GM06990 (cell line): ENCODE measurements around the gene RPL21.

Source experiments
- DNase-seq: peaks from one replicate; pipeline ENCODE4 v3.0.0-alpha.2; 2011; ENCODE audit not compliant: insufficient read length; ENCODE audit errors: extremely low read depth
- H3K27me3 ChIP-seq: replicated peaks from 2 replicates; pipeline ENCODE4 v1.6.0; 2011; ENCODE audit warnings: low read length; ENCODE audit not compliant: control insufficient read depth, insufficient read depth
- H3K36me3 ChIP-seq: 2 replicates; pipeline ENCODE4 v1.5.1; 2011; ENCODE audit warnings: low read length; ENCODE audit not compliant: control insufficient read depth, insufficient read depth
- H3K4me3 ChIP-seq: replicated peaks from 2 replicates; pipeline ENCODE4 v1.5.1; 2011; ENCODE audit warnings: low read depth, mild to moderate bottlenecking, control low read depth, low read length
- TF ChIP-seq, protein P1 (sequence below): IDR thresholded peaks from 2 replicates; pipeline ENCODE4 v1.5.1; 2011; ENCODE audit warnings: low read length, control low read depth, mild to moderate bottlenecking, inconsistent platforms; ENCODE audit not compliant: insufficient read depth, poor library complexity, severe bottlenecking

The RPL21 gene

DNA sequence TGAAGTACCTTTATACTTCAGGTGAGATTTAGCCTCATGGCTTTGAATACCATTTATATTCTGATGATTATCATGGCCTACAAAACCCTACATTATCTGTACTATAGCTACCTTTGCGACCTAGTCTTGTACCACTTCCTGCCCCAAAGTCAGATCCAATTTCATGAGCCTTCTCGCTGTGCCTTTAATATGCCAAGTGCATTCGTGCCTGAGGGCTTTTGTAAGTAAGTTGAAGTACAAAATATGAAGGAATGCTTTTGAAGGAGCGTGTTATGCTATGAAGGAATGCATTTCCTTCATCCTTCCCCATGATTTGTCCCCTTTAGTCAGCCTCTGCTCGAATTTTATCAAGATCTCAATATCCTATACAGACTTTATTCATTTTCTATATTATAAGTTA, 10.0 kb downstream of the RPL21 start:
- TF ChIP-seq, protein P1, sequence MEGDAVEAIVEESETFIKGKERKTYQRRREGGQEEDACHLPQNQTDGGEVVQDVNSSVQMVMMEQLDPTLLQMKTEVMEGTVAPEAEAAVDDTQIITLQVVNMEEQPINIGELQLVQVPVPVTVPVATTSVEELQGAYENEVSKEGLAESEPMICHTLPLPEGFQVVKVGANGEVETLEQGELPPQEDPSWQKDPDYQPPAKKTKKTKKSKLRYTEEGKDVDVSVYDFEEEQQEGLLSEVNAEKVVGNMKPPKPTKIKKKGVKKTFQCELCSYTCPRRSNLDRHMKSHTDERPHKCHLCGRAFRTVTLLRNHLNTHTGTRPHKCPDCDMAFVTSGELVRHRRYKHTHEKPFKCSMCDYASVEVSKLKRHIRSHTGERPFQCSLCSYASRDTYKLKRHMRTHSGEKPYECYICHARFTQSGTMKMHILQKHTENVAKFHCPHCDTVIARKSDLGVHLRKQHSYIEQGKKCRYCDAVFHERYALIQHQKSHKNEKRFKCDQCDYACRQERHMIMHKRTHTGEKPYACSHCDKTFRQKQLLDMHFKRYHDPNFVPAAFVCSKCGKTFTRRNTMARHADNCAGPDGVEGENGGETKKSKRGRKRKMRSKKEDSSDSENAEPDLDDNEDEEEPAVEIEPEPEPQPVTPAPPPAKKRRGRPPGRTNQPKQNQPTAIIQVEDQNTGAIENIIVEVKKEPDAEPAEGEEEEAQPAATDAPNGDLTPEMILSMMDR = no peak
- no peak overlapping the region for H3K4me3 ChIP-seq
- no peaks in the 10 kb centered on the region for H3K27me3 ChIP-seq
- H3K36me3 ChIP-seq = peaks cover 8% of the 10 kb centered on the region
- DNase-seq = no peak

DNA sequence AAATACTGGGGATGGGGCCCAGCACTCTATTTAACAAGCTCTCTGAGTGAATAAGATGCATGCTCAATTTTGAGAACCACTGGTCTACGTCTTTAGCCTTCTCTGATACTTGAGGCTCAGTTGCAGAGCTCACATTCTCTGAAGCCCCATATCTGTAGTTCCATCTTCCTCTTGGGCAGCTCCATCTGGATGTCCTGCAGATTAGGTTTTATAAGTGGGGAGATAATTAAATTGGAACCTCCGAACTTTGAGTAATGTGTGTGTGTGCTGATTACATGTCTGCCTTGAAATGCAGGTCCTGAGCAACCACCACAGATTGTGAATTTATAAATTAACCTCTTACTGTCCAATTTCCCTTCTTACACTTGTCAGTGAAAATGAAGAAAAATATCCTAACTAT, 12.1 kb downstream of the RPL21 start:
- no peak for DNase-seq
- TF ChIP-seq, protein P1 = no peak
- Histone ChIP-seq H3K4me3 (no peak overlapping the region), H3K27me3 (no peaks in the 10 kb centered on the region), H3K36me3 (no peaks in the 10 kb centered on the region; the same call in 1 of the 2 replicates)

DNA sequence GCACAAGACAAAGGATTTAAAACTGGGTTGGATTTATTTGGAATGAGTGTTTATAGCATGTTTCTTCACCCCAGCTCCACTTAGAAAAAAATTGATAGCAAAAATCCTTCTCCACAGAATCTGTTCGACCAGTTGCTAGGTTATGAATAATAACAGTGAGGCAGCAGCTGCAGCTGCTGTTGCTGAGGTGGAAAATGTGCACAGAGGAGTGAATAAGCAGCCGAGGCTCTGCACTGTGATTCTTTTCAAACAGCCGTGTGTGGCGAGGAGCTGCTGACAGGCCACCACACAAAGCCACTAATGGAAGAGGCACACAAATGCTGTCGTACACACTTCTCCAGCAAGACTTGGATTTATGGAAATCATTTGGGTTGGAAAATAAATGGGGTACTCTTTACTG, 12.8 kb downstream of the RPL21 start:
- no peak for DNase-seq
- TF ChIP-seq, protein P1 = no peak
- no peak overlapping the region for H3K4me3 ChIP-seq
- no peaks in the 10 kb centered on the region; the same call in 1 of the 2 replicates for H3K36me3 ChIP-seq
- H3K27me3 ChIP-seq = no peaks in the 10 kb centered on the region

DNA sequence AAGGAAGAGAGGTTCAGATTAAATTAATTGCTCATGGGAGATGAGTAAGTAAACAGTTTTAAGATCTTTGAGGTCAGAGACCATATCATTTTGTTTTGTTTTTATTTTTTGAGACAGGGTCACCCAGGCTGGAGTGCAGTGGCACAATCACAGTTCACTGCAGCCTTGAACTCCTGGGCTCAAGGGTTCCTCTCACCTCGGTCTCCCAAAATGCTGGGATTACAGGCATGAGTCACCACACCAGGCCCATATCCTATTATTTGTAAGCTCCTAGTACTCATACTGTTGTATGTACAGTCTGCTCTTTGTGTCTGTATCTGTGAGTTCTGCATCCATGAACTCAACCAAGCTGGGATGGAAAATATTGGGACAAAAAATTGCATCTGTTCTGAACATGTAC, 13.3 kb downstream of the RPL21 start:
- DNase-seq = no peak
- no peak overlapping the region for H3K4me3 ChIP-seq
- no peaks in the 10 kb centered on the region for H3K27me3 ChIP-seq
- TF ChIP-seq, protein P1 = no peak
- no peaks in the 10 kb centered on the region; the same call in 1 of the 2 replicates for H3K36me3 ChIP-seq

DNA sequence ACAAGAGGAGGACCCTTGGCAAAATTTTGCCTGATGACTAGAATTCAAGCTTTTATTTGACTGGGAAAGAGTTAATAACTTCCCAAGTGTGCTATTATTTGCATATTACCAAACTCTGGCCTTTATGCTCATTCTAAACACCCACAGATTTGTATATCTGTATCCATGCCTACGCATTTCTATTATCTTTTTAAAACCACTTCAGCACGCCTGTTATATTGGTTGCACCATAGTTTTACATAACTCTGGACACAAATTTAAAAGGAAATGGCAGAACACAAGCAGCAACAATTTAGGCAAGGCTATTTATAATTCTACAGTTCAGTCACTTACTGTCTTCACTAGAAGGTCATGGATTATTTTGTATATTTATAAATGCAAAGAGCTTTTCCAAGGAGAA, 15.6 kb downstream of the RPL21 start:
- Histone ChIP-seq H3K27me3 (no peaks in the 10 kb centered on the region), H3K4me3 (no peak overlapping the region), H3K36me3 (no peaks in the 10 kb centered on the region; the same call in 1 of the 2 replicates)
- TF ChIP-seq, protein P1 = no peak
- no peak for DNase-seq

DNA sequence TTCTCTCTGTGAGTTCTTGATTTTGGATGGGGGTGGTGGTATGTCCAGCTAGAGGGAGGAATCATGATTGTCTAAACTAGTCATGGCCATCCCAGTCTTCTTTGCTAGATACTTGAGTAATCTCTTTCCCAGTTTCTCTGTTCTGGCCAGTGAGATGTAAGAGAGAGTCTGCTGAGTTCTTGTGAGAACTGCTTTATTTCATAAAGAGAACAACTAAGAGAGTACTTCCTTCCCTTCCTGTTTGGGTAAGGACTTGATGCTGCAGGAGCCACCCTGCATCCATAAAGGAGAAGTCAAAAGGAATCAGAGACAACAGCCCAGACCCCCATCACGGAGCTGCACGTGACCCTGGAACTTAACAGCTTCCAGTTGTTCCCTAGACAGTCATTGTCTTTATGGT, 16.2 kb downstream of the RPL21 start:
- no peak for DNase-seq
- Histone ChIP-seq H3K27me3 (no peaks in the 10 kb centered on the region), H3K4me3 (no peak overlapping the region), H3K36me3 (no peaks in the 10 kb centered on the region)
- TF ChIP-seq, protein P1 = no peak
